H9 (cell line): ENCODE results near the gene STK32C. TPM values are rescaled to one million over a fixed set of nuclear protein-coding genes. Genes with fewer than 3 reads are reported as not detected.

ENCODE experiments used
- DNase-seq: peaks from one replicate; pipeline ENCODE4 v3.0.0-alpha.2; 2017
- H2AFZ ChIP-seq: one replicate; pipeline ENCODE4 v1.6.1; 2013; ENCODE audit warnings: mild to moderate bottlenecking, low read length, control low read depth, moderate library complexity
- H2AK5ac ChIP-seq: 2 replicates; pipeline ENCODE4 v1.6.1; 2013; ENCODE audit warnings: low read length, control low read depth, mixed read lengths; ENCODE audit not compliant: insufficient read length
- H2BK120ac ChIP-seq: one replicate; pipeline ENCODE4 v1.6.1; 2013; ENCODE audit warnings: low read depth, mild to moderate bottlenecking, low read length, control low read depth, inconsistent platforms; ENCODE audit not compliant: poor library complexity, severe bottlenecking
- H2BK12ac ChIP-seq: 2 replicates; pipeline ENCODE4 v1.6.1; 2013; ENCODE audit warnings: low read length, control low read depth, mixed read lengths, low read depth; ENCODE audit not compliant: insufficient read length
- H2BK15ac ChIP-seq: 2 replicates; pipeline ENCODE4 v1.6.1; 2013; ENCODE audit warnings: low read depth, low read length, control low read depth
- H2BK20ac ChIP-seq: one replicate; pipeline ENCODE4 v1.6.1; 2013; ENCODE audit warnings: low read depth, mild to moderate bottlenecking, low read length, control low read depth, inconsistent platforms; ENCODE audit not compliant: poor library complexity, severe bottlenecking
- H2BK5ac ChIP-seq: 2 replicates; pipeline ENCODE4 v1.6.1; 2013; ENCODE audit warnings: low read length, control low read depth, mixed read lengths; ENCODE audit not compliant: insufficient read length
- H3K14ac ChIP-seq: 2 replicates; pipeline ENCODE4 v1.6.1; 2013; ENCODE audit warnings: low read length, control low read depth; ENCODE audit not compliant: insufficient read depth
- H3K18ac ChIP-seq: 2 replicates; pipeline ENCODE4 v1.6.1; 2013; ENCODE audit warnings: low read depth, mild to moderate bottlenecking, mixed read lengths, low read length, control low read depth; ENCODE audit not compliant: insufficient read length
- H3K23ac ChIP-seq: 2 replicates; pipeline ENCODE4 v1.6.1; 2013; ENCODE audit warnings: low read length, control low read depth, mixed read lengths, low read depth; ENCODE audit not compliant: insufficient read length
- H3K23me2 ChIP-seq: 2 replicates; pipeline ENCODE4 v1.6.1; 2013; ENCODE audit warnings: low read depth, mild to moderate bottlenecking, mixed read lengths, low read length, control low read depth; ENCODE audit not compliant: insufficient read length, poor library complexity, severe bottlenecking
- H3K27ac ChIP-seq: 2 replicates; pipeline ENCODE4 v1.5.1; 2013; ENCODE audit warnings: low read length, control low read depth, mixed read lengths, low read depth; ENCODE audit not compliant: insufficient read length
- H3K27me3 ChIP-seq: 2 replicates; pipeline ENCODE4 v1.6.1; 2013; ENCODE audit warnings: low read length, control low read depth, inconsistent platforms; ENCODE audit not compliant: insufficient read depth
- H3K4ac ChIP-seq: 2 replicates; pipeline ENCODE4 v1.6.1; 2013; ENCODE audit warnings: low read depth, mild to moderate bottlenecking, control low read depth, inconsistent platforms, low read length, moderate library complexity
- H3K4me1 ChIP-seq: 2 replicates; pipeline ENCODE4 v1.6.1; 2013; ENCODE audit warnings: low read length, control low read depth, inconsistent platforms; ENCODE audit not compliant: insufficient read depth
- H3K4me2 ChIP-seq: 2 replicates; pipeline ENCODE4 v1.6.1; 2013; ENCODE audit warnings: low read length, control low read depth, mixed read lengths; ENCODE audit not compliant: insufficient read length, insufficient read depth
- H3K56ac ChIP-seq: 2 replicates; pipeline ENCODE4 v1.6.1; 2013; ENCODE audit warnings: low read depth, mild to moderate bottlenecking, mixed read lengths, low read length, control low read depth; ENCODE audit not compliant: insufficient read length
- H3K79me1 ChIP-seq: 2 replicates; pipeline ENCODE4 v1.6.1; 2013; ENCODE audit warnings: low read depth, mild to moderate bottlenecking, moderate library complexity, low read length, control low read depth, inconsistent platforms; ENCODE audit not compliant: insufficient read depth, poor library complexity, severe bottlenecking
- H3K79me2 ChIP-seq: 2 replicates; pipeline ENCODE4 v1.6.1; 2013; ENCODE audit warnings: low read length, control low read depth, inconsistent platforms; ENCODE audit not compliant: insufficient read depth
- H3K9ac ChIP-seq: 2 replicates; pipeline ENCODE4 v1.6.1; 2013; ENCODE audit warnings: low read length, control low read depth, mixed read lengths; ENCODE audit not compliant: insufficient read length; ENCODE audit errors: extremely low read depth
- H3K9me3 ChIP-seq: one replicate; pipeline ENCODE4 v1.6.1; 2013; ENCODE audit warnings: low read depth, low read length, inconsistent platforms; ENCODE audit not compliant: control insufficient read depth
- H3T11ph ChIP-seq: one replicate; pipeline ENCODE4 v1.6.1; 2013; ENCODE audit warnings: mild to moderate bottlenecking, low read length, control low read depth, inconsistent platforms
- H4K20me1 ChIP-seq: one replicate; pipeline ENCODE4 v1.6.1; 2013; ENCODE audit not compliant: control insufficient read depth, insufficient read length, insufficient read depth
- H4K5ac ChIP-seq: 2 replicates; pipeline ENCODE4 v1.6.1; 2013; ENCODE audit warnings: low read depth, mild to moderate bottlenecking, mixed read lengths, low read length, control low read depth; ENCODE audit not compliant: insufficient read length
- H4K8ac ChIP-seq: replicated peaks from 2 replicates; pipeline ENCODE4 v1.6.1; 2013; ENCODE audit warnings: low read length, control low read depth, mixed read lengths, low read depth; ENCODE audit not compliant: insufficient read length
- H4K91ac ChIP-seq: 2 replicates; pipeline ENCODE4 v1.6.1; 2013; ENCODE audit warnings: low read depth, mild to moderate bottlenecking, moderate library complexity, mixed read lengths, low read length, control low read depth; ENCODE audit not compliant: insufficient read length
- H3K27ac Mint-ChIP-seq, 3 experiments: 2 replicates in 2 of 3; 3 replicates in 1 of 3; pipeline ENCODE4 v1.8.0; 2020 to 2021; ENCODE audit warnings: mixed read lengths in 3 of 3, mild to moderate bottlenecking in 1 of 3, moderate library complexity in 1 of 3
- H3K27me3 Mint-ChIP-seq: 2 replicates; pipeline ENCODE4 v1.8.0; 2021; ENCODE audit warnings: low read depth, mild to moderate bottlenecking, moderate library complexity, mixed read lengths
- H3K36me3 Mint-ChIP-seq, 3 experiments: 2 replicates in 2 of 3; 3 replicates in 1 of 3; pipeline ENCODE4 v1.8.0; 2020 to 2021; ENCODE audit warnings: low read depth in 3 of 3, mixed read lengths in 3 of 3; ENCODE audit not compliant: insufficient read depth in 1 of 3
- H3K4me1 Mint-ChIP-seq, 2 experiments: 2 replicates each; pipeline ENCODE4 v1.8.0; 2020; ENCODE audit warnings: mixed read lengths in 2 of 2
- H3K4me3 Mint-ChIP-seq, 2 experiments: 2 replicates in 1 of 2; 3 replicates in 1 of 2; pipeline ENCODE4 v1.8.0; 2020 to 2021; ENCODE audit warnings: mild to moderate bottlenecking in 2 of 2, mixed read lengths in 2 of 2, moderate library complexity in 1 of 2
- H3K9me3 Mint-ChIP-seq, 2 experiments: 2 replicates in 1 of 2; 3 replicates in 1 of 2; pipeline ENCODE4 v1.8.0; 2020; ENCODE audit warnings: mild to moderate bottlenecking in 2 of 2, mixed read lengths in 2 of 2, moderate library complexity in 1 of 2
- WGBS: extraction: QIAGEN DNeasy Blood & Tissue Kit; methylation state at CpG from one replicate; pipeline ENCODE4 v1.1.7; 2013; ENCODE audit warnings: missing lambda C conversion rate, low lambda C conversion rate, mixed read lengths; ENCODE audit not compliant: insufficient read length; ENCODE audit errors: extremely low coverage; 5-methylcytosine and 5-hydroxymethylcytosine counted together
- total RNA-seq: library from RNA; stranded (reverse); gene quantifications from 2 replicates; pipeline ENCODE4 v1.2.1, GENCODE V29; 2021
- TF ChIP-seq, protein P1 (sequence below): fragments of 200-600 bp; sonication (generic); conservative IDR thresholded peaks from 3 replicates; pipeline ENCODE4 v1.8.0; 2021; ENCODE audit warnings: antibody characterized with exemption, mild to moderate bottlenecking

STK32C gene
- total RNA-seq, 1 experiment from 2014 or later: 11.3 TPM

DNA sequence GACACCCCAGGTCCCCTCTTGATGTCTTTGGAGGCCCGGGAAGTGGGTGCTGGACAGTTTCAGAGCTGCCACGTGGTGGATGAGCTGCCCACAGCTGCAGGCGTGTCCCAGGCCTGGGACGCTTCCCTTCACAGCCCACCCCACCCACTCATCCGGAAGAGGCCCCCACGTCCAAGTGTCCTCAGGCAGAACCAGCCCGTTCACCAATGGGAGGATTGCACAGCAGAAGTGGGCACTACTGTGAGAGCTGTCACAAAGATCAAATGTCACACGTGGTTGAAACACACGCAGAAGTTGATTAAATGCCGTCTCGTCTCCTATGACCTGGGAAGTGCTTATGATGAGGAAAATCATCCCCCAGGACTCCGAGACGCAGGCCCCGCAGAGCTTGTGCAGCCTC lies 52.9 kb downstream of the STK32C start:
- Histone ChIP-seq H3K9me3 (no peaks in the 10 kb centered on the region), H4K8ac (no peak overlapping the region), H2BK5ac (no peak overlapping the region), H4K5ac (no peak overlapping the region), H3K23me2 (no peaks in the 10 kb centered on the region), H4K91ac (no peak overlapping the region), H2AFZ (no peak overlapping the region), H3K27ac (no peak overlapping the region), H3K79me2 (no peaks in the 10 kb centered on the region), H2BK120ac (no peak overlapping the region), H3K18ac (no peak overlapping the region), H3K27me3 (no peaks in the 10 kb centered on the region), H3K4me2 (no peak overlapping the region), H2AK5ac (no peak overlapping the region), H3K23ac (no peak overlapping the region), H2BK20ac (no peak overlapping the region), H2BK12ac (no peak overlapping the region), H3K79me1 (no peaks in the 10 kb centered on the region), H2BK15ac (no peak overlapping the region), H3K56ac (no peak overlapping the region), H3K4ac (no peak overlapping the region), H3T11ph (no peak overlapping the region), H3K14ac (no peak overlapping the region; the same call in 1 of the 2 replicates), H3K4me1 (no peaks in the 10 kb centered on the region), H4K20me1 (no peaks in the 10 kb centered on the region), H3K9ac (no peak overlapping the region)
- H3K4me3 Mint-ChIP-seq: no peak overlapping the region
- TF ChIP-seq, protein P1, sequence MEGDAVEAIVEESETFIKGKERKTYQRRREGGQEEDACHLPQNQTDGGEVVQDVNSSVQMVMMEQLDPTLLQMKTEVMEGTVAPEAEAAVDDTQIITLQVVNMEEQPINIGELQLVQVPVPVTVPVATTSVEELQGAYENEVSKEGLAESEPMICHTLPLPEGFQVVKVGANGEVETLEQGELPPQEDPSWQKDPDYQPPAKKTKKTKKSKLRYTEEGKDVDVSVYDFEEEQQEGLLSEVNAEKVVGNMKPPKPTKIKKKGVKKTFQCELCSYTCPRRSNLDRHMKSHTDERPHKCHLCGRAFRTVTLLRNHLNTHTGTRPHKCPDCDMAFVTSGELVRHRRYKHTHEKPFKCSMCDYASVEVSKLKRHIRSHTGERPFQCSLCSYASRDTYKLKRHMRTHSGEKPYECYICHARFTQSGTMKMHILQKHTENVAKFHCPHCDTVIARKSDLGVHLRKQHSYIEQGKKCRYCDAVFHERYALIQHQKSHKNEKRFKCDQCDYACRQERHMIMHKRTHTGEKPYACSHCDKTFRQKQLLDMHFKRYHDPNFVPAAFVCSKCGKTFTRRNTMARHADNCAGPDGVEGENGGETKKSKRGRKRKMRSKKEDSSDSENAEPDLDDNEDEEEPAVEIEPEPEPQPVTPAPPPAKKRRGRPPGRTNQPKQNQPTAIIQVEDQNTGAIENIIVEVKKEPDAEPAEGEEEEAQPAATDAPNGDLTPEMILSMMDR: no peak
- H3K36me3 Mint-ChIP-seq: no peaks in the 10 kb centered on the region
- DNase-seq: no peak
- no peaks in the 10 kb centered on the region for H3K9me3 Mint-ChIP-seq
- no CpG with 5 or more reads among the region's 14 CpGs for WGBS
- H3K27me3 Mint-ChIP-seq: peaks cover 2% of the 10 kb centered on the region
- peak overlapping the region in 1 of 3 experiments; percentile 52; a peak in 1 of 7 replicates for H3K27ac Mint-ChIP-seq
- peaks cover 8 to 17% of the 10 kb centered on the region in 2 experiments for H3K4me1 Mint-ChIP-seq
